Measurements from ENCODE around the gene CDKN2AIPNL. TPM values are rescaled to one million over a fixed set of nuclear protein-coding genes. Genes with fewer than 3 reads are reported as not detected.

The CDKN2AIPNL gene
- total RNA-seq, 1 experiment from 2014 or later, result 43.6 TPM

- no peak for ATAC-seq
- DNase-seq (ENCODE audit: low read depth, low spot score), result no peak
- Histone ChIP-seq H3K4me1 (ENCODE audit: control insufficient read depth, insufficient read depth, low read length) (no peaks in the 10 kb centered on the region), H3K27ac (ENCODE audit: low read length) (no peak overlapping the region), H3K27me3 (ENCODE audit: control insufficient read depth, insufficient read depth, low read length) (no peaks in the 10 kb centered on the region), H3K36me3 (ENCODE audit: control insufficient read depth, insufficient read depth, low read length) (no peaks in the 10 kb centered on the region), H3K4me3 (ENCODE audit: low read depth in 2 of 2, low read length in 2 of 2) (no peak overlapping the region), H3K9me3 (ENCODE audit: control insufficient read depth, insufficient read depth, low read depth, low read length) (no peaks in the 10 kb centered on the region)
- intact Hi-C loops (cut with micrococcal nuclease; ENCODE audit: unreplicated experiment), result no loop called here
- ChIA-PET CTCF (no interaction called here), POLR2A (no interaction called here)
- no peak for TF ChIP-seq TCF7L2 (IDR thresholded peaks at IDR 0.05; ENCODE audit: low read depth, low read length)
- no peak for TF ChIP-seq CTCF (IDR thresholded peaks at IDR 0.05)
- TF ChIP-seq SIN3A (IDR thresholded peaks at IDR 0.05; ENCODE audit: borderline replicate concordance, insufficient read depth, low read depth, low read length), result no peak
- TF ChIP-seq POLR2AphosphoS5 (IDR thresholded peaks at IDR 0.05; ENCODE audit: low read depth, low read length), result no peak
- no peak for TF ChIP-seq REST (IDR thresholded peaks at IDR 0.05; ENCODE audit: insufficient read depth in 1 of 2, low read depth in 2 of 2, low read length in 1 of 2)
- BruUV-seq (replicated peaks), result no TSS peak
- in situ Hi-C loops (cut with HindIII; ENCODE audit: low pct_unique_long_range_greater_than_20kb, low sequenced_read_pairs), result no loop called here
These were observed 46.1 kb upstream of the CDKN2AIPNL start for GRCh38 chr5:134457801-134458200.

GRCh38 chr5:134456825-134457224 lies 45.1 kb upstream of the CDKN2AIPNL start:
- no peak for DNase-seq (ENCODE audit: low read depth, low spot score)
- in situ Hi-C loops (cut with HindIII; ENCODE audit: low pct_unique_long_range_greater_than_20kb, low sequenced_read_pairs), result no loop called here
- H3K4me3 ChIP-seq (ENCODE audit: low read depth in 2 of 2, low read length in 2 of 2), result no peak overlapping the region
- H3K27ac ChIP-seq (ENCODE audit: low read length), result no peak overlapping the region
- ATAC-seq, result no peak
- TF ChIP-seq POLR2AphosphoS5 (IDR thresholded peaks at IDR 0.05; ENCODE audit: low read depth, low read length) (no peak), TCF7L2 (IDR thresholded peaks at IDR 0.05; ENCODE audit: low read depth, low read length) (no peak), SIN3A (IDR thresholded peaks at IDR 0.05; ENCODE audit: borderline replicate concordance, insufficient read depth, low read depth, low read length) (no peak), REST (IDR thresholded peaks at IDR 0.05; ENCODE audit: insufficient read depth in 1 of 2, low read depth in 2 of 2, low read length in 1 of 2) (no peak), CTCF (IDR thresholded peaks at IDR 0.05) (no peak)
- ChIA-PET POLR2A (interaction anchor here (0.6 kb wide), 1 partner anchor 141 kb away, joined by 3 read pairs; no protein-coding TSS in a partner anchor), CTCF (no interaction called here)
- H3K9me3 ChIP-seq (ENCODE audit: control insufficient read depth, insufficient read depth, low read depth, low read length), result no peaks in the 10 kb centered on the region
- intact Hi-C loops (cut with micrococcal nuclease; ENCODE audit: unreplicated experiment), result no loop called here
- no peaks in the 10 kb centered on the region for H3K27me3 ChIP-seq (ENCODE audit: control insufficient read depth, insufficient read depth, low read length)
- H3K36me3 ChIP-seq (ENCODE audit: control insufficient read depth, insufficient read depth, low read length), result no peaks in the 10 kb centered on the region
- peaks cover 5% of the 10 kb centered on the region for H3K4me1 ChIP-seq (ENCODE audit: control insufficient read depth, insufficient read depth, low read length)
- BruUV-seq (replicated peaks), result no TSS peak

Measured in Panc1 (cell line).